Effector CD4-positive, alpha-beta T cell (primary cell): ENCODE results near the gene MAP7D1.
A peak's percentile ranks its signal among the peaks of the same experiment; 100 is the strongest.
"Not testable (repeated sequence)": the region's sequence is repeated elsewhere in the genome, so short reads cannot be mapped to it uniquely, and the experiment has no call there.

Source experiments
- DNase-seq: peaks from one replicate; pipeline ENCODE4 v3.0.0-alpha.2; 2020

MAP7D1 gene

DNA sequence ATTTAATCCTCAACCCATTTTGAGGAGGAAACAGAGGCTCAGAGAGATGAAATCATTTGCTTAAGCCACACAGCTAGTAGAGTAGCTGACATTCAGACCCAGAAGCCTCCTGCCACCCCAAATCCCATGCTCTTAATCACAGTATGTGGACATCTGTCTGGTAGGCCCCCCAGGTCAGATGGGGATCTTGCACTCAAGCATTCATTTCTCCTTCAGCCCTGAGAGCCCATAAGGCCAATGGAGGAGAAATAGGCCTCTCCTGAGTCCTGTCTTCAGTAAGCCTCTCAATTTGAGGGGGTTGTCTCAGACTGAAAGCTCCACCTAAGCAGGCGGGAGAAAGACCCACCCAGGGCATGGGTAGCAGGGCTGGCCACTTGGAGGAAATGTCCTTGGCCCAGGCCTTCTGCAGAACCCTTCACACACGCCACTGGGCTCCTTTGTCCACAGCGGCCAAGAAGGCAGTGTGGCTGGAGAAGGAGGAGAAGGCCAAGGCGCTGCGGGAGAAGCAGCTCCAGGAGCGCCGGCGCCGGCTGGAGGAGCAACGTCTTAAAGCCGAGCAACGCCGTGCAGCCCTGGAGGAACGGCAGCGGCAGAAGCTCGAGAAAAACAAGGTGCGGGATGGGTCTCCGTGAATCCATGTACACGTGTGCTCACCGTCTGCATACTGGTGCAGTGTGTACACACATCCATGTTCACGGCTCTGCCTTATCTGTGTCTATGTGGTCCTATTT, 16.2 kb downstream of the MAP7D1 start:
- no peak for DNase-seq

DNA sequence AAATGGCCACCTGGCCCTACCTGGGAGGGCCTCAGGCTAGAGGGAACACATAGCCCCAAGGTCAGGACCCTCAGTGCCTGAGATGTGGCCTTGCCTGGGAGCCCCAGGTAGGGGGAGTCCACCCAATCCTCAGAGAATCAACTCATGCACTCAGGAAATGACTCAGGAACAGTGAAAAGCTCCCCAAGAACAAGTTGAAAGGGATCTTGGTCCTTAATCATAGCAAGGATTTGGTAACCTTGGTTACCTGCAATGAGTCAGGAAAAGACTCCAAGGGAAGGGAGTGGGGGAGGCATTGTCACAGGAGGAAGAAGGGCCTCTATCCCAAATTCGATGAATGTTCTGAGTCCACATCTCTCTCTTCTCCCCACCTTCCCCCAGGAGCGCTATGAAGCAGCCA, 17.0 kb downstream of the MAP7D1 start:
- no peak for DNase-seq

- no peak for DNase-seq
Measured at GRCh38 chr1:36174713-36175112, 18.8 kb downstream of the MAP7D1 start.

GRCh38 chr1:36175137-36176095, 19.5 kb downstream of the MAP7D1 start:
- DNase-seq, result no peak

- DNase-seq, result no peak
Measured at GRCh38 chr1:36176106-36176949, 20.4 kb downstream of the MAP7D1 start.

DNA sequence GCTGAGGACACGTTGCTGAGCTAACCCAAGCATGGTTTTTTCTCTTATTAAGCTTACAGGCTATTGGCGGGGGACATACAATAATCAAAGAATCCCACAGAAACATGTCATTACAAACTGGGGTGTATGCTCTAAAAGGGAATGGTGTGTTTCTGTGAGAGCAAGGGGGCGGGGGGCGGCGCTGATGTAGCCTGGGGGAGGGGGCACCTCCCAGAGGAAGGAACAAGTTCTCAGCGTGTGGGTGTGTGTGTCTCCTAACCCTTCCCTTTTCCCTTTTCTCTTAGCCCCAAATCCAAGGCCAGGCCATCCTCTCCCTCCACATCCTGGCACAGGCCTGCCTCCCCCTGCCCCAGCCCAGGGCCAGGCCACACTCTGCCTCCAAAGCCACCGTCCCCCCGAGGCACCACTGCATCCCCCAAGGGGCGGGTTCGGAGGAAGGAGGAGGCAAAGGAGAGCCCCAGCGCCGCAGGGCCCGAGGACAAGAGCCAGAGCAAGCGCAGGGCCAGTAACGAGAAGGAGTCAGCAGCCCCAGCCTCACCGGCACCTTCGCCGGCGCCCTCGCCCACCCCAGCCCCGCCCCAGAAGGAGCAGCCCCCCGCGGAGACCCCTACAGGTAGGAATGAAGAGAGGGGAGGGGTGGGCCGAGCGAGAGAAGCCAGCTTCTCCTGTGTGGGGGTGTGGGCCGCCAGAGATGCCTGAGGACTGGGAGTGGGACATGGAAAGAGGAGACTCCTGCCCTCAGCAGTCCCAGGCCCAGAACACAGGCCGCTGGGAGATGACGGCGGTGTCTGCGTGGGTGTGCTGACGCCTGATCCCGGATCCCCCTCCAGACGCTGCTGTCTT, 21.9 kb downstream of the MAP7D1 start:
- DNase-seq, result no peak

DNA sequence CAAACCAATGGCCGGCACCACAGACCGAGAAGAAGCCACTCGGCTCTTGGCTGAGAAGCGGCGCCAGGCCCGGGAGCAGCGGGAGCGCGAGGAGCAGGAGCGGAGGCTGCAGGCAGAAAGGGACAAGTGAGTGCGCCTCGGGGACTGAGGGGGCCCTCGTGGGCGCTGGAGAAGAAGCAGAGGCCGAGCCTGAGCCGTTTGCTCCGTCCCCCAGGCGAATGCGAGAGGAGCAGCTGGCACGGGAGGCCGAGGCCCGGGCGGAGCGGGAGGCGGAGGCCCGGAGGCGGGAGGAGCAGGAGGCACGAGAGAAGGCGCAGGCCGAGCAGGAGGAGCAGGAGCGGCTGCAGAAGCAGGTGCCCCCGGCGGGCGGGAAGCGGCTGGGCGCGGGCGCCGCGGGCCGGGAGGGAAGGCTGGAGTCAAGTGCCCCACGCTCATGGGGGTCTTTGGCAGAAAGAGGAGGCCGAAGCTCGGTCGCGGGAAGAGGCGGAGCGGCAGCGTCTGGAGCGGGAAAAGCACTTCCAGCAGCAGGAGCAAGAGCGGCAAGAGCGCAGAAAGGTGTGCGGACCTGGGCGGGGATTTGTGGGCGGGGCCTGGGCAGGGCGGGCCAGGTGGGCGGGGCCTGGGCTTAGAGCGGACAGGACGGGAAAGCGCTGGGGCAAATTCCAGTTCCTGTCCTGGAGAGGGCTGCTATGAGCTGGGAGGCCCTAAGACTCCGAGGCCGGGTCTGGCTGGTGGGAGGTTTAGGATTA, 22.7 kb downstream of the MAP7D1 start:
- no peak for DNase-seq

- DNase-seq, result no peak
Measured at GRCh38 chr1:36179220-36179600, 23.2 kb downstream of the MAP7D1 start.

DNA sequence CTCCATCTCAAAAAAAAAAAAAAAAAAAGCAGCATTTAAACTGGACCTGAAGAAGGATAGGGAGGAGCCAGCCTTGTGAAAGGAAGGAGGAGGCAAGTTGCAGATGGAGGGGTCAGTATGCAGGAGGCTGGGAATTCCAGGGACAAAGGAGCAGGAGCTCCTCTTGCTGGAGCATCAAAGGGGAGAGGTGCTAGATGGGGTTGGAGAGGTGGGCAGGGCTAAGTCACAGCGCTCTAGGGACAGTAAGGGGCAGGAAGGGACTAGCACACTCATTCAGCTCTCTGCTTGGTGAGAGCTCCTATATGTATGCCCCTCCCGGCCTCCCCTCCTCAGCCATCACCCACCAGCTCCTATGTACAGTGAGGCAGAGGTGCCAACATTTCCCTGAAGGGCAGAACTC, 26.8 kb downstream of the MAP7D1 start:
- DNase-seq, result no peak

DNA sequence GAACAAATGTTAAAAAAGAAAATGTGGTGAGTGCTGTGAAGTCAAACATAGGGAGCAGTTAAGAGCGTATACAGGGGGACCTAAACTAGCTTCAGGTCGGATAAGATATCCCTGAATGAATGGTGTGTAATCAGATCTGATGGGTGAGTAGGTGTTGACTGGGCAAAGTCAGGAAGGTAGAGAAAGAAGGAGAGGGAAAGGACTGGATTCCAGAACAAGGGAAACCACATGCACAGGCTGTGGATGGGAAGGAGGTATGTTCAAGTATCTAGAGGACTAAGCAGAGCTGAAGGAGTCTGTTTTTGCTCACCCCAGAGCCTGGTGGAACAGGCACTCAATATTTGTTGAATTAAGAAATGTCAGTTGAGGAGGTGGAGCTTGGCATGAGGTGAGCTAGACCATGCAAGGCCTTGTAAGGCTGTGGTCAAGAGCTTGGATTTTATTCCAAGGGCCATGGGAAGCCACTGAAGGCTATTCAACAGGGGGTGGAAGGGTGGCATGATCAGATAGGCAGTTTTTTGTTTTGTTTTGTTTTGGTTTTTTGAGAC, 27.4 kb downstream of the MAP7D1 start:
- no peak for DNase-seq

DNA sequence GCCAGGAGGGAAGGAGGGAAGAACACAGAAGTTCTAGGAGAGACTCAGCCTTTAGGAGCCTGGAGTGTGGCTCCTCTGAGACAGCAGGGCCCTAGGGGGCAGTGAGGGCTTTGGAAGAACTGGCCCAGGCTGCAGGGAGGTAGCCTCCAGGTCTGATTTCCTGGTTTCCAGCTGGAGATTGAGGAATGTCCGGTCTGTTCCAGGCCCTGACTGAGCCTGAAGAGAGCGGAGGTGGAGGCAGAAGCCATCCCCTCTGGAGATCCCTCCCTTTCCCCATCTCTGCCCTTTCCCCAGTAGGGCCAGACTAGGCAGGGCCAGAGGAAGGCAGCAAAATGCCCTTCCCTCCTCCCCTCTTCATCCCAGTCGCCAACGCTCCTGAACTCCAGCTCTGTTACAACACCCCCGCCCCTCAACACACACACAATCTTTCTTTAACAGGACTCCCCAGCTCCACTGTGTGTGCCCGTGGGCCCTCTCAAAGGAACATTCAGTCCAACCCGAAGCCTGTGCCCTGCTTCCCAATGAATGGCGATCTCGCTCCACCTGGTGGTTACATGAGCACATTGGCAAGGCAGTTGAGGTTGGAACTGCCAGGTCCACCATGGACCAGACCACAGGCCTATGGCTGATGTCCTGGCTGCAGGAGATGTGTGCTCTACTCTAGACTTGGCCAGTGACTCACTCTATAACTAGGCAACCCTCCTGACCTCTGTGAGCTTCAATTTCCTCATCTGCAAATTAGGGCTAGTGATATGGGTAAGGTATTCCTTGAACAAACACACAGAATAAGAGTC, 32.0 kb downstream of the MAP7D1 start:
- peak; percentile 76 for DNase-seq

DNA sequence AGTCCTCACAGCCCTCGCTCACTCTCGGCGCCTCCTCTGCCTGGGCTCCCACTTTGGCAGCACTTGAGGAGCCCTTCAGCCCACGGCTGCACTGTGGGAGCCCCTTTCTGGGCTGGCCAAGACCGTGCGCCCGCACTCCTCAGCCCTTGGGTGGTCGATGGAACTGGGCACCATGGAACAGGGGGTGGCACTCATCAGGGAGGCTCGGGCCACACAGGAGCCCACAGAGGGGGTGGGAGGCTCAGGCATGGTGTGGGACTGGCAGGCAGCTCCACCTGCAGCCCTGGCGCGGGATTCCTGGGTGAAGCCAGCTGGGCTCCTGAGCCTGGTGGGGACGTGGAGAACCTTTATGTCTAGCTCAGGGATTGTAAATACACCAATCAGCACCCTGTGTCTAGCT, 40.8 kb downstream of the MAP7D1 start:
- DNase-seq, result not testable (repeated sequence)

GRCh38 chr1:36198641-36199040, 42.7 kb downstream of the MAP7D1 start:
- DNase-seq, result no peak

DNA sequence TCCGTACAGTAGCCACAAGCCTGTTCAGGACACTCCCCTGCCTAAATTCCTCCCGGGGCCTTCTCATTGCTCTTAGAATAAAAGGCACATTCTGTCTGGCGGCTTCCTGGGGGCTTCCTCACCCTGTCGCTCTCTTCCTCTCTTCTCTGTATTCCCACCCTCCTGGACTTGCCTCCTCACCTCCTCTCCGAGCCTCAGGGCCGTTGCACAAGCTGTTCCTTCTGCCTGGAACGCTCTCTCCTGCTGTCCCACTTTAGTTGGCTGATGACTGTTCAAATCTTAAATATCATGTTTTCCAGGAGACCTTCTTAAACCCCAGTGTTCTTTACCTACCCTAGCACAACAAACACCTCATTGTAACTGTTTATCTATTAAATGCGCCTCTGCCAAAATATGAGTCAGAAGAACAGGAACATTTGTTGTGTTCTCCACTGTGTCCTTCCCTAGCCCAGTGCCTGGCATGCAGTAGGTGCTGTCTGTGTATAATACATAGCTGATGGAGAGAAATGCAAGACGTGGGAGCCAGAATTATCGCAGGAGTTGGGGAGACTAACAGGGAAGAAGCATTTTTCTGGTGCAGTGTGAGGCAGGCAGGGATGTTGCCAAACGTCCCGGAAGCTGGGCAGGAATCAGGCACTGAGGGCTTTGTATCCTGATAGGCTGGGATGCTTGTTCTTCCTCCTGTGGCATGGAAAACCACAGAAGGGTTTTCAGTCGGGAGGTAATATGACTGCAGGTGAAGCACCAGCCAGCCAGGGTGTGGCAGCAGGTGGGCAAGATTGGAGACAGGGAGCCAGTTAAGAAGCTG, 44.2 kb downstream of the MAP7D1 start:
- DNase-seq, result no peak

GRCh38 chr1:36203027-36203553, 47.1 kb downstream of the MAP7D1 start:
- no peak for DNase-seq

GRCh38 chr1:36203554-36204346, 47.8 kb downstream of the MAP7D1 start:
- no peak for DNase-seq

DNA sequence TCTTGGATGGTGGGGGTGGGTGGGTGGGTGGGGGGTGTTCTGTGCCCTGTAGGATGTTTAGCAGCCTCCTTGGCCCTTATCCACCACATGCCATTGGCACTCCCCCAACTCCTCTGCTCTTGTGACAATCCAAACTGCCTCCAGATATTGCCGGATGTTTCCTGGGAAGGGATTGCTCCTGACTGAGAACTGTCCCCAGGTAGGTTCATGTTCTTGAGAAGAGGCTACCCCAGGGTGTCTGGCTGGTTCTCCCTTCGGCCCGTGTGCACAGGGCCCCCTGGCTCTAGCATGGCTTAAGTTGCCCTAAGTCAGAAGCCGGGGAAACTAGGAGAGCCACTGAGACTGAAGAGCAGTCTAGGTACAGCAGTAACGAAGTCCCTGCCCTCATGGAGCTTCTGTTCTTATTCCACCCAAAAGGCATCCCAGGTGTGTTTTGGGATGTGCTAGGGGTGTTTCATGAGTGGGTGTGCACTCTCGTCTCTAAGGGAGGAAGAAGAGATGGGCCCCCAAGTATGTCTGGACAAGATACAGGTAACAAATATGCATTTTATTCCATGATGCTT, 48.5 kb downstream of the MAP7D1 start:
- no peak for DNase-seq

- DNase-seq, result no peak
Measured at GRCh38 chr1:36206323-36206858, 50.4 kb downstream of the MAP7D1 start.
